K562 (cell line): ENCODE data around the gene RPTOR.

Experiments
- CC2D1A ChIP-seq: fragments of 450-650 bp; IDR thresholded peaks from 2 replicates; pipeline ENCODE4 v1.6.1; 2017; ENCODE audit warnings: mild to moderate bottlenecking
- EP300 ChIP-seq: IDR thresholded peaks from 2 replicates; pipeline ENCODE4 v1.6.1; 2012; ENCODE audit warnings: low read length, improper control_type of control experiment
- HDAC6 ChIP-seq: IDR thresholded peaks from 2 replicates; pipeline ENCODE4 v1.6.1; 2012; ENCODE audit warnings: low read depth, mild to moderate bottlenecking, control low read depth, inconsistent platforms, low read length, moderate library complexity
- IRF2 ChIP-seq: sonication (generic); formaldehyde crosslinking; IDR thresholded peaks from 2 replicates; pipeline ENCODE4 v1.8.1; 2022; ENCODE audit warnings: mild to moderate bottlenecking, missing genetic modification reagents
- POLR2AphosphoS5 ChIP-seq: IDR thresholded peaks from 2 replicates; pipeline ENCODE4 v1.6.1; 2011; ENCODE audit warnings: mild to moderate bottlenecking, low read depth, low read length, moderate library complexity; ENCODE audit not compliant: control insufficient read depth, insufficient read depth
- RAD21 ChIP-seq, 2 experiments: fragments of 250-450 bp in 1 of 2; fragments of 450-650 bp in 1 of 2; sonication (Bioruptor Pico) in 1 of 2; formaldehyde crosslinking in 1 of 2; IDR thresholded peaks in 1 of 2; conservative IDR thresholded peaks in 1 of 2; 2 replicates each; pipeline versions ENCODE4 v1.4.0 to v1.8.0; 2020 to 2022; ENCODE audit warnings: mild to moderate bottlenecking in 2 of 2, moderate library complexity in 1 of 2
- ZNF274 ChIP-seq: IDR thresholded peaks from 2 replicates; pipeline ENCODE4 v1.6.1; 2011; ENCODE audit warnings: low read depth, mild to moderate bottlenecking, low read length, moderate library complexity, borderline replicate concordance
- ZNF311 ChIP-seq: fragments of 250-450 bp; sonication (Bioruptor Pico); IDR thresholded peaks from 2 replicates; pipeline ENCODE4 v1.4.0; 2020; ENCODE audit warnings: mild to moderate bottlenecking, moderate library complexity
- TF ChIP-seq, protein P1 (sequence below): sonication (generic); formaldehyde crosslinking; IDR thresholded peaks from 2 replicates; pipeline ENCODE4 v1.8.1; 2023; ENCODE audit warnings: mild to moderate bottlenecking, missing genetic modification reagents
- TF ChIP-seq, protein P2 (sequence below), 3 experiments: IDR thresholded peaks in 2 of 3; conservative IDR thresholded peaks in 1 of 3; 2 replicates each; pipeline ENCODE4 v1.5.1; 2011 to 2012; ENCODE audit warnings: low read length in 3 of 3, mild to moderate bottlenecking in 3 of 3, control low read depth in 2 of 3, improper control_type of control experiment in 1 of 3, inconsistent platforms in 1 of 3, low read depth in 1 of 3, mixed read lengths in 1 of 3, moderate library complexity in 1 of 3; ENCODE audit not compliant: insufficient read depth in 2 of 3

DNA sequence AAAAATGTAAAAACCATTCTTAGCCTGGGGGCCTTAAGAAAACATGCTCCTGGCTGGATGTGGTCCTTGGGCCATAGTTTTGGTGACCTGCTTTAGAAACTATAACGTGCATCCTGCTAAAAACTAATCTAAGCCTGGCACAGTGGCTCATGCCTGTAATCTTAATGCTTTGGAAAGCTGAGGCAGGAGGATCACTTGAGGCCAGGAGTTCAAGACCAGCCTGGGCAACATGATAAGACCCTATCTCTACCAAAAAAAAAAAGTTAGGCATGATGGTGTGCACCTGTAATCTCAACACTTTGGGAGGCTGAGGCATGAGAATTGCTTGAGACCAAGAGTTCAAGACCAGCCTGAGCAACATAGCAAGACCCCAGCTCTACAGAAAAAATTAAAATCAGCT, 263.2 kb downstream of the RPTOR start:
- no peak for TF ChIP-seq RAD21 (CRISPR knock-in tag; conservative IDR thresholded peaks at IDR 0.05 in 1 of 2, IDR thresholded peaks at IDR 0.05 in 1 of 2)
- no peak; the same call in 1 of the 2 replicates for TF ChIP-seq EP300
- TF ChIP-seq, protein P1, sequence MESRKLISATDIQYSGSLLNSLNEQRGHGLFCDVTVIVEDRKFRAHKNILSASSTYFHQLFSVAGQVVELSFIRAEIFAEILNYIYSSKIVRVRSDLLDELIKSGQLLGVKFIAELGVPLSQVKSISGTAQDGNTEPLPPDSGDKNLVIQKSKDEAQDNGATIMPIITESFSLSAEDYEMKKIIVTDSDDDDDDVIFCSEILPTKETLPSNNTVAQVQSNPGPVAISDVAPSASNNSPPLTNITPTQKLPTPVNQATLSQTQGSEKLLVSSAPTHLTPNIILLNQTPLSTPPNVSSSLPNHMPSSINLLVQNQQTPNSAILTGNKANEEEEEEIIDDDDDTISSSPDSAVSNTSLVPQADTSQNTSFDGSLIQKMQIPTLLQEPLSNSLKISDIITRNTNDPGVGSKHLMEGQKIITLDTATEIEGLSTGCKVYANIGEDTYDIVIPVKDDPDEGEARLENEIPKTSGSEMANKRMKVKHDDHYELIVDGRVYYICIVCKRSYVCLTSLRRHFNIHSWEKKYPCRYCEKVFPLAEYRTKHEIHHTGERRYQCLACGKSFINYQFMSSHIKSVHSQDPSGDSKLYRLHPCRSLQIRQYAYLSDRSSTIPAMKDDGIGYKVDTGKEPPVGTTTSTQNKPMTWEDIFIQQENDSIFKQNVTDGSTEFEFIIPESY (CRISPR knock-in tag), result no peak
- no peak for TF ChIP-seq CC2D1A
- TF ChIP-seq ZNF311 (CRISPR knock-in tag), result no peak
- TF ChIP-seq HDAC6, result no peak
- TF ChIP-seq POLR2AphosphoS5, result no peak
- no peak for TF ChIP-seq ZNF274
- TF ChIP-seq, protein P2, sequence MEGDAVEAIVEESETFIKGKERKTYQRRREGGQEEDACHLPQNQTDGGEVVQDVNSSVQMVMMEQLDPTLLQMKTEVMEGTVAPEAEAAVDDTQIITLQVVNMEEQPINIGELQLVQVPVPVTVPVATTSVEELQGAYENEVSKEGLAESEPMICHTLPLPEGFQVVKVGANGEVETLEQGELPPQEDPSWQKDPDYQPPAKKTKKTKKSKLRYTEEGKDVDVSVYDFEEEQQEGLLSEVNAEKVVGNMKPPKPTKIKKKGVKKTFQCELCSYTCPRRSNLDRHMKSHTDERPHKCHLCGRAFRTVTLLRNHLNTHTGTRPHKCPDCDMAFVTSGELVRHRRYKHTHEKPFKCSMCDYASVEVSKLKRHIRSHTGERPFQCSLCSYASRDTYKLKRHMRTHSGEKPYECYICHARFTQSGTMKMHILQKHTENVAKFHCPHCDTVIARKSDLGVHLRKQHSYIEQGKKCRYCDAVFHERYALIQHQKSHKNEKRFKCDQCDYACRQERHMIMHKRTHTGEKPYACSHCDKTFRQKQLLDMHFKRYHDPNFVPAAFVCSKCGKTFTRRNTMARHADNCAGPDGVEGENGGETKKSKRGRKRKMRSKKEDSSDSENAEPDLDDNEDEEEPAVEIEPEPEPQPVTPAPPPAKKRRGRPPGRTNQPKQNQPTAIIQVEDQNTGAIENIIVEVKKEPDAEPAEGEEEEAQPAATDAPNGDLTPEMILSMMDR (IDR thresholded peaks at IDR 0.05 in 2 of 3, conservative IDR thresholded peaks at IDR 0.05 in 1 of 3; ENCODE audit: insufficient read depth in 2 of 3, low read depth in 1 of 3, low read length in 3 of 3), result no peak
- no peak for TF ChIP-seq IRF2 (CRISPR knock-in tag)
